Left ventricle myocardium inferior (tissue), 1 donor: ENCODE data around the gene SMIM1. TPM values are rescaled to one million over a fixed set of nuclear protein-coding genes. Genes with fewer than 3 reads are reported as not detected.

Experiments
- DNase-seq: peaks from one replicate; pipeline ENCODE4 v3.0.0-alpha.2; 2020
- H3K27ac ChIP-seq: fragments of 200-600 bp; replicated peaks from 2 replicates; pipeline ENCODE4 v1.8.0; 2021
- H3K27me3 ChIP-seq: fragments of 200-600 bp; 2 replicates; pipeline ENCODE4 v1.8.0; 2021; ENCODE audit warnings: low read depth
- H3K36me3 ChIP-seq: fragments of 200-600 bp; 2 replicates; pipeline ENCODE4 v1.8.0; 2021
- H3K4me1 ChIP-seq: fragments of 200-600 bp; 2 replicates; pipeline ENCODE4 v1.8.0; 2021
- H3K4me3 ChIP-seq: fragments of 200-600 bp; 2 replicates; pipeline ENCODE4 v1.8.0; 2021; ENCODE audit warnings: mild to moderate bottlenecking, moderate library complexity
- H3K9me3 ChIP-seq: fragments of 200-600 bp; replicated peaks from 2 replicates; pipeline ENCODE4 v1.8.0; 2021
- CTCF ChIP-seq: fragments of 200-600 bp; IDR thresholded peaks from 2 replicates; pipeline ENCODE4 v1.8.0; 2021; ENCODE audit warnings: antibody characterized with exemption, mild to moderate bottlenecking, borderline replicate concordance
- intact Hi-C: fragments of 100-400 bp; cut with micrococcal nuclease; formaldehyde crosslinking; loops from one replicate; pipeline ENCODE4 v1.11.0; 2022
- total RNA-seq: library from RNA; stranded (reverse); fragmentation: NEBNext Ultra II Directional; extraction: Animal tissue kit (Norgen Biotek cat#: 25700); gene quantifications from one replicate; pipeline ENCODE4 v1.2.1, GENCODE V29; 2021
- donor health status: DM: no; HTN: yes; CAD: no; lungs with severe emphysema.

The SMIM1 gene
- total RNA-seq, 1 donor from 2014 or later: 13.9 TPM

GRCh38 chr1:3778590-3779264 is 6.2 kb downstream of the SMIM1 start:
- no peak for DNase-seq
- H3K4me1 ChIP-seq: peaks cover 33% of the 10 kb centered on the region

GRCh38 chr1:3779265-3779911 is 6.8 kb downstream of the SMIM1 start:
- intact Hi-C loops: no loop called here
- H3K27ac ChIP-seq: no peak overlapping the region
- H3K4me3 ChIP-seq: no peak overlapping the region
- no peaks in the 10 kb centered on the region for H3K27me3 ChIP-seq
- peaks cover 26% of the 10 kb centered on the region for H3K4me1 ChIP-seq
- DNase-seq: no peak
- H3K36me3 ChIP-seq: peaks cover 58% of the 10 kb centered on the region
- H3K9me3 ChIP-seq: no peaks in the 10 kb centered on the region
- no peak for TF ChIP-seq CTCF

More at GRCh38 chr1:3778590-3779264, 6.2 kb downstream of the SMIM1 start:
- H3K36me3 ChIP-seq: peaks cover 51% of the 10 kb centered on the region
- intact Hi-C loops: no loop called here
- H3K9me3 ChIP-seq: no peaks in the 10 kb centered on the region
- no peak for TF ChIP-seq CTCF
- no peak overlapping the region for H3K4me3 ChIP-seq
- H3K27ac ChIP-seq: no peak overlapping the region
- no peaks in the 10 kb centered on the region for H3K27me3 ChIP-seq

- no peak for DNase-seq
- Histone ChIP-seq H3K27me3 (no peaks in the 10 kb centered on the region), H3K27ac (no peak overlapping the region), H3K36me3 (peaks cover 64% of the 10 kb centered on the region), H3K4me1 (peaks cover 20% of the 10 kb centered on the region), H3K4me3 (no peak overlapping the region), H3K9me3 (no peaks in the 10 kb centered on the region)
- no peak for TF ChIP-seq CTCF
- intact Hi-C loops: no loop called here
These were observed 7.4 kb downstream of the SMIM1 start for GRCh38 chr1:3779912-3780416.

- intact Hi-C loops: no loop called here
These were observed 8.4 kb downstream of the SMIM1 start for GRCh38 chr1:3780901-3781300.

More at GRCh38 chr1:3780901-3781300, 8.4 kb downstream of the SMIM1 start:
- H3K36me3 ChIP-seq: peaks cover 73% of the 10 kb centered on the region
- no peak for DNase-seq
- H3K9me3 ChIP-seq: no peaks in the 10 kb centered on the region
- no peak for TF ChIP-seq CTCF
- H3K27me3 ChIP-seq: no peaks in the 10 kb centered on the region
- peaks cover 11% of the 10 kb centered on the region for H3K4me1 ChIP-seq
- H3K4me3 ChIP-seq: no peak overlapping the region
- no peak overlapping the region for H3K27ac ChIP-seq
